Spleen (tissue), 11 donors: ENCODE results near the gene SLC25A34. TPM values are rescaled to one million over a fixed set of nuclear protein-coding genes. Genes with fewer than 3 reads are reported as not detected.

Experiments used
- DNase-seq: peaks from one replicate; pipeline ENCODE4 v3.0.0-alpha.2; 2020
- H3K27ac ChIP-seq, 8 donors: fragments of 200-600 bp; sonication (generic) in 7 of 8; 1 replicate in 4 of 8; 2 replicates in 4 of 8; pipeline versions ENCODE4 v1.5.0 to v1.8.0; 2016 to 2021; ENCODE audit warnings: inconsistent platforms in 4 of 8, mild to moderate bottlenecking in 4 of 8, moderate library complexity in 1 of 8
- H3K27me3 ChIP-seq, 7 donors: fragments of 200-600 bp; sonication (generic) in 6 of 7; replicated peaks in 1 of 7; 1 replicate in 4 of 7; 2 replicates in 3 of 7; pipeline versions ENCODE4 v1.5.0 to v1.8.0; 2016 to 2021; ENCODE audit warnings: inconsistent platforms in 3 of 7, mild to moderate bottlenecking in 1 of 7
- H3K36me3 ChIP-seq, 6 donors: fragments of 200-600 bp; sonication (generic) in 5 of 6; 1 replicate in 4 of 6; 2 replicates in 2 of 6; pipeline versions ENCODE4 v1.5.0 to v1.8.0; 2016 to 2021; ENCODE audit warnings: inconsistent platforms in 2 of 6
- H3K4me1 ChIP-seq, 6 donors: fragments of 200-600 bp; sonication (generic) in 5 of 6; 1 replicate in 3 of 6; 2 replicates in 3 of 6; pipeline versions ENCODE4 v1.5.0 to v1.8.0; 2016 to 2021; ENCODE audit warnings: inconsistent platforms in 3 of 6
- H3K4me3 ChIP-seq, 8 donors: fragments of 200-600 bp; sonication (generic) in 7 of 8; 1 replicate in 4 of 8; 2 replicates in 4 of 8; pipeline versions ENCODE4 v1.5.0 to v1.8.0; 2016 to 2021; ENCODE audit warnings: inconsistent platforms in 4 of 8, mild to moderate bottlenecking in 4 of 8, moderate library complexity in 2 of 8
- H3K9me3 ChIP-seq, 8 donors: fragments of 200-600 bp; sonication (generic) in 7 of 8; 1 replicate in 4 of 8; 2 replicates in 4 of 8; pipeline versions ENCODE4 v1.5.0 to v1.8.0; 2016 to 2021; ENCODE audit warnings: inconsistent platforms in 4 of 8
- POLR2A ChIP-seq, 3 donors: fragments of 450-650 bp; IDR thresholded peaks; one replicate each; pipeline ENCODE4 v1.5.1; 2017; ENCODE audit warnings: antibody characterized with exemption in 3 of 3, mild to moderate bottlenecking in 1 of 3
- POLR2AphosphoS5 ChIP-seq, 3 donors: sonication (generic); formaldehyde crosslinking; IDR thresholded peaks; one replicate each; pipeline ENCODE4 v1.5.1; 2017; ENCODE audit warnings: antibody characterized with exemption in 3 of 3
- WGBS, 5 donors: extraction: QIAGEN DNeasy Blood & Tissue Kit in 3 of 5; methylation state at CpG; one replicate each; pipeline versions ENCODE4 v1.1.5 to v1.1.7; 2013 to 2018; 5-methylcytosine and 5-hydroxymethylcytosine counted together
- intact Hi-C: fragments of 100-400 bp; cut with DNase I; formaldehyde crosslinking; loops from one replicate; pipeline ENCODE4 v1.15.0; 2023; ENCODE audit warnings: low total_unique reads
- polyA plus RNA-seq, 3 donors: library from polyadenylated mRNA; stranded (reverse); fragments of 200-250 nt; gene quantifications; one replicate each; pipeline ENCODE4 v1.2.1, GENCODE V29; 2013
- total RNA-seq, 7 donors: library from RNA; depleted of rRNA in 3 of 7; stranded (reverse); fragments of >200 nt in 3 of 7; fragmentation: NEBNext Ultra II Directional in 4 of 7; extraction: Animal tissue kit (Norgen Biotek cat#: 25700) in 4 of 7; gene quantifications; one replicate each; pipeline versions ENCODE4 v1.1.0 to v1.2.1, GENCODE V29; 2016 to 2021
- TF ChIP-seq, protein P1 (sequence below), 11 experiments: fragments of 200-600 bp in 7 of 11; fragments of 450-650 bp in 4 of 11; sonication (generic) in 4 of 11; IDR thresholded peaks in 8 of 11; conservative IDR thresholded peaks in 3 of 11; 1 replicate in 7 of 11; 2 replicates in 4 of 11; pipeline versions ENCODE4 v1.4.0 to v1.8.0; 2016 to 2021; ENCODE audit warnings: antibody characterized with exemption in 11 of 11, inconsistent platforms in 4 of 11, mild to moderate bottlenecking in 1 of 11
- donor health status: healthy with polysubstance abuse.
- donor health status: DM: no; HTN: no; CAD: no; lungs with moderate emphysema.
- donor health status: DM: no; HTN: no; CAD: no.
- donor health status: Bipolar disorder and iron deficiency.
- donor health status: healthy.
- donor health status: DM: no; HTN: no; CAD: no.
- donor health status: DM: yes; HTN: yes; CAD: no.

SLC25A34 gene
- total and polyA plus RNA-seq, 10 donors, result 0.77 to 3.7 (median 2.5) TPM

- no peak for DNase-seq
- H3K36me3 ChIP-seq, result peaks cover 0 to 29% (median 0%) of the 10 kb centered on the region in 6 donors
- no peaks in the 10 kb centered on the region for H3K9me3 ChIP-seq
- intact Hi-C loops, result no loop called here
- TF ChIP-seq POLR2A (IDR thresholded peaks at IDR 0.05) (no peak), POLR2AphosphoS5 (IDR thresholded peaks at IDR 0.05) (no peak)
- TF ChIP-seq, protein P1, sequence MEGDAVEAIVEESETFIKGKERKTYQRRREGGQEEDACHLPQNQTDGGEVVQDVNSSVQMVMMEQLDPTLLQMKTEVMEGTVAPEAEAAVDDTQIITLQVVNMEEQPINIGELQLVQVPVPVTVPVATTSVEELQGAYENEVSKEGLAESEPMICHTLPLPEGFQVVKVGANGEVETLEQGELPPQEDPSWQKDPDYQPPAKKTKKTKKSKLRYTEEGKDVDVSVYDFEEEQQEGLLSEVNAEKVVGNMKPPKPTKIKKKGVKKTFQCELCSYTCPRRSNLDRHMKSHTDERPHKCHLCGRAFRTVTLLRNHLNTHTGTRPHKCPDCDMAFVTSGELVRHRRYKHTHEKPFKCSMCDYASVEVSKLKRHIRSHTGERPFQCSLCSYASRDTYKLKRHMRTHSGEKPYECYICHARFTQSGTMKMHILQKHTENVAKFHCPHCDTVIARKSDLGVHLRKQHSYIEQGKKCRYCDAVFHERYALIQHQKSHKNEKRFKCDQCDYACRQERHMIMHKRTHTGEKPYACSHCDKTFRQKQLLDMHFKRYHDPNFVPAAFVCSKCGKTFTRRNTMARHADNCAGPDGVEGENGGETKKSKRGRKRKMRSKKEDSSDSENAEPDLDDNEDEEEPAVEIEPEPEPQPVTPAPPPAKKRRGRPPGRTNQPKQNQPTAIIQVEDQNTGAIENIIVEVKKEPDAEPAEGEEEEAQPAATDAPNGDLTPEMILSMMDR (IDR thresholded peaks at IDR 0.05 in 8 of 11, conservative IDR thresholded peaks at IDR 0.05 in 3 of 11), result no peak
- peaks cover 0 to 35% (median 10%) of the 10 kb centered on the region in 7 donors for H3K27me3 ChIP-seq
- H3K27ac ChIP-seq, result peak overlapping the region in 3 of 8 donors; percentile 9 to 22 (median 17)
- no peak overlapping the region for H3K4me3 ChIP-seq
- peaks cover 2 to 49% (median 21%) of the 10 kb centered on the region in 6 donors for H3K4me1 ChIP-seq
- 59 to 66% (median 64%) methylated on average over 10 of the region's 10 CpGs for WGBS, 5 donors
Observed at GRCh38 chr1:15764269-15764764, 28.3 kb downstream of the SLC25A34 start.

- intact Hi-C loops, result no loop called here
- no peaks in the 10 kb centered on the region for H3K9me3 ChIP-seq
- H3K27me3 ChIP-seq, result peaks cover 0 to 34% (median 4%) of the 10 kb centered on the region in 7 donors
- H3K4me3 ChIP-seq, result no peak overlapping the region
- H3K36me3 ChIP-seq, result peaks cover 0 to 29% (median 0%) of the 10 kb centered on the region in 6 donors
- TF ChIP-seq POLR2A (IDR thresholded peaks at IDR 0.05) (no peak), POLR2AphosphoS5 (IDR thresholded peaks at IDR 0.05) (no peak)
- TF ChIP-seq, protein P1 (IDR thresholded peaks at IDR 0.05 in 8 of 11, conservative IDR thresholded peaks at IDR 0.05 in 3 of 11), result no peak
- no peak for DNase-seq
- H3K4me1 ChIP-seq, result peaks cover 0 to 43% (median 17%) of the 10 kb centered on the region in 6 donors
- H3K27ac ChIP-seq, result peak overlapping the region in 3 of 8 donors; percentile 9 to 22 (median 17)
- 71 to 87% (median 81%) methylated on average over 8 to 15 of the region's 15 CpGs for WGBS, 5 donors
Observed at GRCh38 chr1:15764890-15765289, 28.8 kb downstream of the SLC25A34 start.

- H3K27ac ChIP-seq, result no peak overlapping the region
- H3K9me3 ChIP-seq, result no peaks in the 10 kb centered on the region
- TF ChIP-seq, protein P1 (IDR thresholded peaks at IDR 0.05 in 8 of 11, conservative IDR thresholded peaks at IDR 0.05 in 3 of 11), result no peak
- no peak for TF ChIP-seq POLR2AphosphoS5 (IDR thresholded peaks at IDR 0.05)
- no peak for TF ChIP-seq POLR2A (IDR thresholded peaks at IDR 0.05)
- H3K36me3 ChIP-seq, result peaks cover 0 to 33% (median 0%) of the 10 kb centered on the region in 6 donors
- H3K4me3 ChIP-seq, result no peak overlapping the region
- DNase-seq, result no peak
- H3K4me1 ChIP-seq, result peaks cover 0 to 36% (median 13%) of the 10 kb centered on the region in 6 donors
- intact Hi-C loops, result no loop called here
- H3K27me3 ChIP-seq, result peaks cover 0 to 34% (median 2%) of the 10 kb centered on the region in 7 donors
- 75 to 93% (median 86%) methylated on average over 20 of the region's 20 CpGs for whole genome bisulfite sequencing, 5 donors
Observed at GRCh38 chr1:15765495-15766194, 29.6 kb downstream of the SLC25A34 start.

GRCh38 chr1:15767941-15768340 lies 31.9 kb downstream of the SLC25A34 start:
- WGBS, 5 donors, result 79 to 96% (median 89%) methylated on average over 5 of the region's 5 CpGs
- Histone ChIP-seq H3K27me3 (peaks cover 0 to 38% (median 0%) of the 10 kb centered on the region in 7 donors), H3K4me1 (peaks cover 0 to 22% (median under 1%) of the 10 kb centered on the region in 6 donors), H3K9me3 (no peaks in the 10 kb centered on the region), H3K27ac (no peak overlapping the region), H3K36me3 (peaks cover 0 to 37% (median 0%) of the 10 kb centered on the region in 6 donors), H3K4me3 (no peak overlapping the region)
- TF ChIP-seq, protein P1 (IDR thresholded peaks at IDR 0.05 in 8 of 11, conservative IDR thresholded peaks at IDR 0.05 in 3 of 11), result no peak
- no peak for TF ChIP-seq POLR2A (IDR thresholded peaks at IDR 0.05)
- TF ChIP-seq POLR2AphosphoS5 (IDR thresholded peaks at IDR 0.05), result no peak
- intact Hi-C loops, result no loop called here
- DNase-seq, result no peak
